GM23338 (cell line): ENCODE data around the gene NEURL3.

Experiments
- CTCF ChIP-seq, 2 experiments: fragments of 200-600 bp in 1 of 2; sonication (generic) in 1 of 2; conservative IDR thresholded peaks; 2 replicates each; pipeline versions ENCODE4 v1.5.1 to v1.6.1; 2016 to 2017; ENCODE audit warnings: antibody characterized with exemption in 2 of 2, low read depth in 2 of 2, mild to moderate bottlenecking in 2 of 2, moderate library complexity in 1 of 2
- EZH2 ChIP-seq: fragments of 200-600 bp; sonication (generic); IDR thresholded peaks from one replicate; pipeline ENCODE4 v1.8.0; 2017; ENCODE audit warnings: antibody characterized with exemption, mild to moderate bottlenecking, low read depth; ENCODE audit not compliant: unreplicated experiment
- POLR2AphosphoS5 ChIP-seq: IDR thresholded peaks from 2 replicates; pipeline ENCODE4 v1.6.1; 2016; ENCODE audit warnings: antibody characterized with exemption, low read depth
- REST ChIP-seq: IDR thresholded peaks from one replicate; pipeline ENCODE4 v1.6.1; 2018; ENCODE audit warnings: antibody characterized with exemption; ENCODE audit not compliant: unreplicated experiment

- TF ChIP-seq REST = no peak
- no peak for TF ChIP-seq CTCF (conservative IDR thresholded peaks at IDR 0.05; ENCODE audit: low read depth in 2 of 2)
- TF ChIP-seq POLR2AphosphoS5 = no peak
- TF ChIP-seq EZH2 = no peak
Observed at GRCh38 chr2:96535331-96535730, 30.2 kb upstream of the NEURL3 start.
